ENCODE measurements around the gene TTC39C. TPM values are rescaled to one million over a fixed set of nuclear protein-coding genes. Genes with fewer than 3 reads are reported as not detected.

The TTC39C gene
- total RNA-seq, 4 donors from 2014 or later: 24.7 to 39.1 (median 34.2) TPM

GRCh38 chr18:24016643-24017042 is 2.1 kb downstream of the TTC39C start:
- no peak for TF ChIP-seq CTCF (IDR thresholded peaks at IDR 0.05)
- DNase-seq (ENCODE audit: low spot score) (no peak), ATAC-seq (ENCODE audit: low FRiP score) (no peak)

- ATAC-seq (ENCODE audit: low FRiP score) (no peak), DNase-seq (ENCODE audit: low spot score) (no peak)
- TF ChIP-seq CTCF (IDR thresholded peaks at IDR 0.05): no peak
These were observed 3.8 kb downstream of the TTC39C start for GRCh38 chr18:24018299-24018886.

GRCh38 chr18:24019641-24020331 is 5.2 kb downstream of the TTC39C start:
- no peak for TF ChIP-seq CTCF (IDR thresholded peaks at IDR 0.05)
- ATAC-seq (ENCODE audit: low FRiP score) (no peak), DNase-seq (ENCODE audit: low spot score) (no peak)

GRCh38 chr18:24021505-24021904 is 7.0 kb downstream of the TTC39C start:
- DNase-seq (ENCODE audit: low spot score) (no peak), ATAC-seq (ENCODE audit: low FRiP score) (no peak)
- TF ChIP-seq CTCF (IDR thresholded peaks at IDR 0.05): no peak

- TF ChIP-seq CTCF (IDR thresholded peaks at IDR 0.05): no peak
- DNase-seq (ENCODE audit: low spot score): no peak
- no peak for ATAC-seq (ENCODE audit: low FRiP score)
These were observed 7.6 kb downstream of the TTC39C start for GRCh38 chr18:24022161-24022560.

- no peak for ATAC-seq (ENCODE audit: low FRiP score)
- DNase-seq (ENCODE audit: low spot score): no peak
- no peak for TF ChIP-seq CTCF (IDR thresholded peaks at IDR 0.05)
These were observed 8.7 kb downstream of the TTC39C start for GRCh38 chr18:24023185-24023814.

Data from omental fat pad (tissue), 4 donors.